GM18517 (cell line): Measurements from ENCODE around the gene CCDC27.
"Not testable (repeated sequence)": the region's sequence is repeated elsewhere in the genome, so short reads cannot be mapped to it uniquely, and the experiment has no call there.

ENCODE experiments used
- ATAC-seq: cut with Tn5 transposase; IDR thresholded peaks from one replicate; pipeline ENCODE4 v1.9.1; 2021; ENCODE audit warnings: mild to moderate bottlenecking, moderate library complexity; ENCODE audit not compliant: unreplicated experiment

The CCDC27 gene

DNA sequence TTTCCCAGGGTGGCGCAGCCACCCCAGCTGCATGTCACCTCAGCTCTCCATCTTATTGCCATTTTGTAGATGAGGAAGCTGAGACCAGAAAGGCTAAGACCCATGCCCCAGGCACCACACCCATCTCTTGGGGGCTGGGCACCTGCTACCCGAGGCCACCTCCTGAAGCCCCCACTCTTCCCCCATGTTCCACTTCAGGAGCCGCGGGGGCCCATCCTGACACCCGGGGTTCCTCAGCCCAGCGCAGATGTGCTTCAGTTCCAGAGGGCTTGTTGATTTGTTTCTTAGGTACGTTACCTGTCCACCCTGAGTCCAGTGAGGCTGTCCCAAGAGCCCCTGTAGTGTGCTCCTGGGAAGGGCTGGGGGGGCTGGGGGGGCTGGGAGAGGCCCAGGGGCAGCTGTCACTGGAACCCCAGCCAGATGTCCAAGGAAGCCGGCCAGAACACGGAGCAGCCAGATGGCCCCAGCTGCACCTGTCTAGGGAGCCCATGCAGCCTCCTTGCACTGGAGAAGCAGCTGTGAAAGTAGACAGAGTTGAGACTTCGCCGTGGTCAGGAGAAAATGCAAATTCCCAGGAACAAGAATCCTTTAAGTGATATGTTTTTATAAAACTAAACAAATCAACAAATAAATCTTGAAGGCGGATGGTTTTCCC lies 17.1 kb upstream of the CCDC27 start:
- no peak for ATAC-seq

DNA sequence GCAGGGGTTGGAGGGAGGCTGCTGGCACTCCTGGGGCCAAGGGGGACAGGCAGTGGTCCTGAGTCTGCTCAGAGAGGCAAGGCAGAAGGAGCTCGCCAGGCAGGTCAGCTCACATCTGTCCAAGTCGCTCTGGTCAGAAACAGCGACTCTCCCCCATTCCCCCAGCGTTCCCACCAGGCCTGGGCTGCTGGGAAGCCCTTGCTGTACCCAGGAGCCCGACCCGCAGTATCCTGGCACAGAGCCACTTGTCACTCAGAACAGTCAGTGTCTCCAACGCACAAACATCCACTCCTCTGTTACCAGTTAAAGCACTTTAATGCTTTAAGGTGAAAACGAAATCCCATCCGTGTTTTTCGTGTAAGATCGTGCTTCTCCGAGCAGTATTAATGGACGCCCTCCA lies 16.6 kb upstream of the CCDC27 start:
- ATAC-seq = no peak

DNA sequence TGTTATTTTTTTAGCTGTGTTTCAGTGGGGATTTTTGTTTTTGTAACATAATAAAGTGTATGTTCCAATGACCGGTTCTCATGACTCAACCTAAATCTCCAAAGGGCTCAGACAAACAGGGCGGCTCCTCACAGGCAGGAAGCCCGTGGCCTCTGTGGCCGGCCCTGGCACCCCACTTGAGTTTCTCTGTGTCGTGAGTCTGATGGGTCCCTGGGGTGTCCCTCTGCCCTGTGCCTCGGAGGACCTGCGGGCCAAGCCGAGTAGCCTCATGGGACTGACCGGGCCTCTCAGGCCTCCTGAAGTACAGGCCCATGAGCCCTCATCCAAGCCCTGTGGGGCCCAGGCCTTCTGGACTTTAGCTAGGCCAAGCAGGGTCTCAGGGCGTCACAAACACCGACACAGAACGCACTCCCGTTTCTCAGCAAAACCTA lies 16.1 kb upstream of the CCDC27 start:
- no peak for ATAC-seq

DNA sequence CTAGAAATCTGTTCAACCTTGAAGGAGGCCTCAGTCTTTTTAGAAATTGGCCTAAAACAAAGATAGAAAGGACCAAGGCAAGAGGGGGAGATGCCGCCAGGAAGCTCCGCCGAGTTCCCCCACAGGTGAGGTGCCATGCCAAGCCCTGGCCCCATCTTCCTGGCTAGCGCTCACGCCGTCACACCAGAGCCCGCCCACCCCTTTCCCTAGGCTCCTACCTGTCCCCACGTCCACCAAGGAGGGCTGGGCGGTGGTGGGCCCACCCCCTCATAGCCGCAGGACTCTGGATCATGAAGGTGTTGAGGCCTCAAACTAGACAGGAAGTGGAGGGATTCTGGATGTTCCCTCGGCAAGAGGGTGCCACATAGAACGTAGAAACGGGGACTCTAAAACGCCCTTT lies 15.5 kb upstream of the CCDC27 start:
- ATAC-seq = no peak

DNA sequence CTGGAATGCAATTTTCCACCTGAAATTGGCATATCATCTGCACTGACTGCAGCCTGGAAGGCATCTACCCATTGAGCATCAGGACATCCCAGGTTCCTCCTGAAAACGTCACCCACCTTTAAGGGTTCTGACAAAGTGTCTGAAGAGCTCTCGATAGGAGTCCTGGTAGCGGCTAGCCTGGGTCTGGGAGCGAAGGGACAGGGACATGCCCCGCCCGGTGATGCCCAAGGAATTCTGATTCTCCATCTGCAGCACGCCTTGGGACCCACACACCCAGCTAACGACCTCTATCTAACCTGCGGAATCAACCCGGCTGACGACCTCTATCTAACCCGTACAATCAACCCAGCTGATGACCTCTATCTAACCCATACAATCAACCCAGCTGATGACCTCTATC lies 13.3 kb upstream of the CCDC27 start:
- no peak for ATAC-seq

DNA sequence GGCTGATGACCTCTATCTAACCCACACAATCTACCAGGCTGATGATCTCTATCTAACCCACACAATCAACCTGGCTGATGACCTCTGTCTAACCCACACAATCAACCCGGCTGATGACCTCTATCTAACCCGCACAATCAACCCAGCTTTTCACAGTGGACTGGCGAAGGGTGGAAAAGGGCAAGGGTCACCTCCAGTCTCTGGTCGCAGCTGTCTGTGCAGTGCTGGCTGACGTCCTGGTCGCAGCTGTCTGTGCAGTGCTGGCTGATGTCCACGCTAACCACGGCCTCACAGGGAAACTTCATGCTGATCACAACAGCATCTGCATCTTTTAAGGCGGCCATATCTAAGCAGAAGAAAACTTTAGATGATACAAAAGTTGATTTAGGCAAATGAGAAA lies 12.2 kb upstream of the CCDC27 start:
- no peak for ATAC-seq

DNA sequence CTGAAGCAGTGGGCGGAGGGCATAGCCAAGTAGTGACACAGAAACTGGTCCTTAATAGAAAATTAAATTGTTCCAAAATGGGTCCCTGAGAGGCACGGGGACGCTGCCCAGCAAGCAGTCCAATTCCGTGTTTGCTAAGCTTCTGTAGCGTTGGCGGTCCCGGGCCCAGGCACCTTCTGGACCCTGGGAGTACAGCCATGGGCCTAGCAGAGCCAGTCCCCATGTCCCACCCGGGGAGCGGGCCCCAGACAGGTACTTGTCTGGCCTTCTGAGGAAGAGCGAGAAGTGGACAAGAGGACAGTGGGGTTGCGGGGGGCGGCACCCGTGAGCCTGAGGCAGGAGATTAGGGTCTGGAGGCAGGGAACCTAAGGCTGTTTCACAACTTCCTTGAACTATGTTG lies 11.5 kb upstream of the CCDC27 start:
- ATAC-seq = no peak

DNA sequence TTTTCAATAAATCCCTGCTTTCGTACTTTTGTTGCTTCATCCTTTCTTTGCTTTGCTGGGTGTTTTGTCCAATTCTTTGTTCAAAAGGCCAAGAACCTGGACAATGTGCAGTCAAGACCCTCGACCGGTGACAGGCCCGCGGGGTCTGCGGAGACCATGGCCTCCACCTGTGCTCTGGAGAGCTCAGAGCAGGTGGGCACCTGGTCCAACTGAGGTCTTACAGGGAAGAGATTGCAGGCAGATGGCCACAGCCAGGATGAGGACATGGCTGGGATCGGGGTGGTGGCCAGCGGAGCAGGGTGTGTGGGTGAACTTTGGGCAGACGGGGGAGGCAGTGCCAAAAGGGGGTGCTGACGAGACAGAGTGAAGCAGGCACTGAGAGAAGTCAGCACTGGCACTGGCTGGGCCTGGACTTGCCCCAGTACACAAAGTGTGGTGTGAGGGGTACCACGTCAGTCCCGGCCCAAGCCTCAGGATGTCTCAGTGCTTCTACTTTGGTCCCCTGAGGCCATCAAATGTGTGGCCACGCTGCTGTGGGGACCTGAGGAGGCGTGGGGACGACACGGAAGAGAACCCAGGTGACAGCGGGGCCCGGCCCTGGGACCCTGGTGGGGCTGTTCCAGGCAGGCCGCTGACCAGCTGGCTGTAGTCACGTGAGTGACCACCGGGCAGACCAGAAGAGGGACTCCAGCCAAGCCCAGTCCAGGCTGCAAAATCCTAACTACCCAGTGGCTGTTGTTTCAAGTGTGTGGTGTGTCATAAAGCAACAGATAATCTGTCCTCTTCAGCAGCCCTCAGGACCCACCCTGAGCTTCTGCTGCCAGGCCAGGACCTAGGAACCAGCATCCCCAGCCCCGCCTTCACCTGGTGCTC lies 10.4 kb upstream of the CCDC27 start:
- no peak for ATAC-seq

DNA sequence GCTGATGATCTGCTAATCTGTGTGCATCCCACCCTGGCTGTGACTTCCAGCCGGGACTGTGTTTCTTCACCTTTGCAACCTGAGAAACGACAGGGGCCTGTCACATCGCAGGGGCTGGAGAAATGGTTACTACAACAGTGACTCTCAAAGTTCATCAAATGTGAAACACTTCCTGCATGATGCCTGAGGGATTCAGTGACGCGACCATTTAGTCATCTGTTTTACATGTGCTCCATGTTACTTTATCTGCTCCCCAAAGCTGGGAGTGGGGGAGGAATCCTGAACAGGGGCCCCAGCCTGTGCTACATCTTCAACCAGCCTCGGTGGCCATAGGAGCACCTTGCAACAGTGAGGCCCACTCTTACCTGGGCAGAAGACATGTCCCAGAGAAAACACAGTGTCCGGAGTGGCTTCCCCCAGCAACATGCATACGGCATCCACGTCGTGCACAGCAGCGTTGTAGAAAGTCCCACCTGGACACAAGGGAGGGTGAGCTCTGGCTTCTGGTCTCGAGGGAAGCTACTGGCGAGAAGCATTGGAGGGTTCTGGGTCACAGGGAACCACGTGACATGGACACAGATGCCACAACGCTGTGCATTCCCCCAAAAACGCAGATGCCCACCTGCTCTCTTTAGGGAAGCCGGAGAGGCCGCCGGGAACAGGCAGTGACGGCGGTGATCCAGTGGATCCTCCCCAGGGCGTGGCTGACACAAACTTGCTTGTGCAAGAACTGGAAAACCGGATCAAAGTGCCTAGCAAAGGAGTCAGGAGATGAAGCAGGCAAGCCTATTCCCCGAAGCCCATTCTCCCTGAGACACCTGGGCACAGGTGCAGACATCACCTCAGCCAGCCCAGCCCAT lies 9.6 kb upstream of the CCDC27 start:
- no peak for ATAC-seq

DNA sequence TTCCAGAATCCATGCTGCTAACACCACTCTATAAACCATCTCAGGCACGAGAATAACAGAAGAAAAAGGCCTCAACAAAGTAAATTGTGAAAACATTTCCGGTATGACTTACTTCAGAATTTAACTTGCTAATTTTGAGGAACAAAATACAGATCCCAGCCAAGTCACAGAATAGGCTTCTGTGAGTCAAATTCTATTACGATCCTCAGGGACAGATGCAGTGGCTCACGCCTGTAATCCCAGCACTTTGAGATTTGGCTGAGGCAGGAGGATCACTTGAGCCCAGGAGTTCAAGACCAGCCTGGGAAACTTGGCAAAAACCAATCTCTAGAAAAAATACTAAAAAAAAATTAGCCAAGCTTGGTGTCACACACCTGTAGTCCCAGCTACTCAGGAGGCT lies 8.8 kb upstream of the CCDC27 start:
- no peak for ATAC-seq

DNA sequence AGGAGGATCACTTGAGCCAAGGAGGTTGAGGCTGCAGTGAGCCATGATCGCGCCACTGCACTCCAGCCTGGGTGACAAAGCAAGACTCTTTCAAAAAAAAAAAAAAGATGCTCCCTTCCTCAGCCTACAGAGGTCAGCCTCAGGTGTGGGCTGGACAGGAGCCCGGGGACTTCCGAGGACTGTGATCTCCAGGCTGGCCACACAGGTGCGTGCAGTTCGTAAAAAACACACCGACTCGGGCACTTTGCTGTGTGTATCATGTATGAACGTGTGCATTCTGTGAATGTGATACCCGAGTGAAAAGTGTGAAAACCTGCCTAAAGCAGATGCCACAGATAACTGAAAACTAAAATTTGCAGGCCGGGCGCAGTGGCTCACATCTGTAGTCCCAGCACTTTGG lies 8.4 kb upstream of the CCDC27 start:
- no peak for ATAC-seq

DNA sequence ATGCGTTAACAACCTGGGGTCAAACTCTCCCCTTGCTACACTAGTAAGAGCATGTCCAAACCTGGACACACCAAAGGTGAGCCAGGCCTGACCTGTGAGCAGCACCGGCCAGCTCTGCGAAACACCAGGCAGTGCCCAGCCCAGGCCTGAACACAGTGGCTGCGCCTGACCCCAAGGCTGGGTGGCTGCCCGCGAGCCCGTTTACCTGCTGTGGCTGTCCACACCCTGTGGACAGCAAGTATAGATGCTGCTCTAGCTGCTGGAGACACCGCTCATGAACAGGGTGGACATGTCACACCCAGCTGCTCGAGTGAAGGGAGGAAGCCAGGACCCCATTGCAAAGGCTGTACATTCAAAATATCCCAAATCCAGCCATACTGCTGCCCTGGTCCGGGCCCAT lies 7.6 kb upstream of the CCDC27 start:
- no peak for ATAC-seq

DNA sequence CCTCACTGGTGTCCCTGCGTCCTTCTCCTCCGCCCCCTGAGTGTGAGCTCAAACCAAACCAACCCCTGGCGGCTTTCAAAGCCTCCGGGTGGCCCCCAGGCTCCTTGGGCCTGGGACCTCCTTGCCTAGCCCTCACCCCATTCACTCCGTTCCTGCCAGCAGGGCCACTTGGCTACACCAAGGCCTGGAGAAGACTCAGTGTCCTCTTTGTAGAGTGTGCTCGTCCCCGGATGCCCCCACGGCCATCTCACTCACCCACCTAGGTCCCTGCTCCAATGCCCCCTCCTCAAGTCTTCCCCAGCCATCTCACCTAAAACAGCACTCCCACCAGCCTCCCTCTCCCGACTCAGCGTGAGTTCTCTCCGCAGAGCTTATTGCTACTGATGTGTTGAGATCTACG lies 7.2 kb upstream of the CCDC27 start:
- ATAC-seq = no peak

DNA sequence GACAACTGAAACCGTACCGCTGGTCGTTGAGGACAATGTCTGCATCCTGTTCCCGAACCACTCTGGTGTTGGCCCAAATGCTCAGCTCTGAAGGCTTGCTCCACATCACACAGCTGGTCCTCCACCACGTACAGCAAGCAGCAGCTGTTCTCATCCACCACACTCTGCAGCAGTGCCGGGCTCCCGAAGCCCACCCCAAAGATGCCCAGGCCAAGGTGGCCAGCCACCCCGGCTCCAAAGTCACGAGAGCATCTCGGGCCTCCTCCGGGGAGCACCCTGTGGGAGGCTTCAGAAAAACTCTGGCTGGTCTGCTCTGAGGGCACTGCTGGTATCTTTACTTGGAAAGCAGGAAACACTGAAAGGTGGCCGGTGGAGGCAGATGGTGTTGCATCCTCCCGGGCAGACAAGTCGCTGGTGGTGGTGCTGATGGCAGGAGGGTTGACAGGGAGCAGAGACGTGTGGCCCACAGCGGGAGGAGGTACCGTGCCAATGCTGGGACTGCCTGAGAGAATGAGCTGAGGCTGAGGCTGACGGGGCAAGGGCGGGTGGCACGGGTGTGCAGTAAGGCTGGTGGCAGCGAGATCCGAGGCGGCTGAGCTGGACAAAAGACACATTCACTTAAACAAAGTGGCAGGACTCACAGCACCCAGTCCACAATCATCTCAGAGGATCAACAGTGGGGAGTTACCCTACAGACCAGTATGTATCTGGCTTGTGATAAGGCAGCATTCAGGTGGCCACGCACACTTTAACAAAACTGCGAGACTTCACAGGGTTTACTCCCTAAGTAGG lies 6.5 kb upstream of the CCDC27 start:
- no peak for ATAC-seq

DNA sequence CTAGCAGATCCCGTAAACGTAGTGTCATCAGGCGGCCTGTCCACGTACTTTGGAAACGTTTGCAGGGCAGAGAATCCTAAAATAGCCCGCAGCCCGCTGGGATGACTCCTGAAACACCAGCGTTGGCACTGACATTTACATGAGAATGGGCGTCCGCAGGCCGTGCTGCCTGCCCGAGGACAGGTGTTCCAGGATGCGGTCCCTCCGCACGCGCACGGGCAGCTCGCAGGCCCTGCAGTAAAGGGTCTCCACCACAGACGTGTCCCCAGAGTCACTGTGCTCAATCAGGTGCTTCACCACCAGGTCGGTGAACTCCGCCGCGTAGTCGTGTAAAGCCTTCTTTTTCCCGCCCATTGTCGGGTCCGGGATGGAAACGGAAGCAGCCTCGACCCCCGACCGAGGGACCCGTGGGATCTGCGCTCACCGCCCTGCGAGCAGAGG lies 5.8 kb upstream of the CCDC27 start:
- no peak for ATAC-seq

DNA sequence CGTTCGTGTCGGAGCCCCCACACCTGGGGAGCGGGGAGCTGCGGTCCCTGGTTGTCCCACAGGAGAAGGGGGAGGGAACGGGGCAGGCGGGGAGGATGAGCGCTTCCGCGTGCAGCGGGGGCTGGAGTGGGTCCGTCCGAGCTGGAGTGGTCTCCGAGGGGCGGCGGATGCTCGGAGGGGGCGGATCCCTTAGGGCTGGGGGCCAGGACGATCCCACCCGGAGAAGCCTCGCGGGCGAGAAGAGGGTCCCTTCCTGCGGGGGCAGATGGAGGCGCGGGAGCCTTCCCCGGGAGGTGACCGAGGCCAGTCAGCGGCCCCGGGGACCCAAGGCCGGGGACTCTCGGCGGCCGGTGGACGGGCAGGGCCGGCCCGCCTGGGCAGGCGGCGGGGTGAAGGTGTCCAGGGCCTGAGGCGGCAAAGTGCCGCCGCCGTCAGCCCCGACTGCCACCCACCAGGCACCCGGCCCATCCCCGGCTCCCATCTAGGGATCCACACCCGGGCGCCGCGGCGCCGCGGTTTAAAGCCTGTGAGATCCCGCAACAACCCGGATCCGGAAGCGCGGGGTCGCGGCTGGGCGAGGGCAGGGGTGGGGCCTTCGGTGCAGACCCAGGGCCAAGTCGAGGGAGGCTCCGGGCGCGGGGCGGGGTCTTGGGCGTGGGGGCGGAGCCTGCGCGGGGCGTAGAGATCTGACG lies 5.3 kb upstream of the CCDC27 start:
- no peak for ATAC-seq

DNA sequence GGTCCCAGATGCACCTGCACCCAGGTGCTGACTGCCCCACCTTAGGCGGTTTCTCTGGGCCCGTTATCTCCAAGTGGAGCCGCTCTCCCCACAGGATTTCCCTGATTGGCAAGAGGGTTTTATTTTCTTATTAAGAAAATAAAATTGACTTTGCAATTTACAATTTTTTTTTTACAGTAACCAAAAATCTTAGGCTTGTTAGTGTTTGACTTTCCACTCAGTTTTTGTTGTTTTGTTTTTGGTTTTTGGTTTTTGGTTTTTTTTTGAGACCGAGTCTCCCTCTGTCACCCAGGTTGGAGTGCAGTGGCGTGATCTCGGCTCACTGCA lies 4.8 kb upstream of the CCDC27 start:
- no peak for ATAC-seq

DNA sequence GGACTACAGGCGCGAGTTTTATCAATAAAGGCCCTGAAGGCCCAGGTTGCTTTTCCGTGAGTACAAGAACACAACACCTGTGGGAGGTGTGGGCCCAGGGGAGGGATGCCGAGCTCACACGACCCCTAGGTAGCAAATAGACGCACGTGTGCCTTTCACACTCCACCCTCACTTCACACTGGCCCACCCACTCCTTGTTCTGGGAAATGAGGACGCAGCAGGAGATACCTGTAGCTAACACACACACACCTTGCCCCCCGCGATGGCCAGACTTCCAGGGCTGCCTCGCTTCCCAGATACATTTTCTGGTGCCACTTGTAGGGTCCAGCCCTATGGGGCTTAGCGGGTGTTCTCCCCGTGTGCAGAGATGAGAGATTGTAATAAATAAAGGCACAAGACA lies 4.3 kb upstream of the CCDC27 start:
- ATAC-seq = no peak

DNA sequence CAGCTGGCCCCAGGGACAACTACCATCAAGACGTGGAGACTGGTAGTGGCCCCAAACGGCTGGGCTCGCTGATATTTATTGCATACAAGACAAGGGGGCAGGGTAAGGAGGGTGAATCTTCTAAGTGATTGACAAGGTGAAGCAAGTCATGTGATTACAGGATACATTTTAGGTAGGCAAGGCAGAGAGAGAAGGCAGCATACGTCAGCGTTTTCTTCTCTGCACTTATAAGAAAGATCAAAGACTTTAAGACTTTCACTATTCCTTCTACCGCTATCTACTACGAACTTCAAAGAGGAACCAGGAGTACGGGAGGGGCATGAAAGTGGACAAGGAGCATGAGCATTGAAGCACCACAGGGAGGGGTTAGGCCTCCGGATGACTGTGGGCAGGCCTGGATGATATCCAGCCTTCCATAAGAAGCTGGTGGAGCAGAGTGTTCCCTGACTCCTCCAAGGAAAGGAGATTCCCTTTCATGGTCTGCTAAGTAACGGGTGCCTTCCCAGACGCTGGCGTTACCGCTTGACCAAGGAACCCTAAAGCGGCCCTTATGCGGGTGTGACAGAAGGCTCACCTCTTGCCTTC lies 3.8 kb upstream of the CCDC27 start:
- ATAC-seq = not testable (repeated sequence)

DNA sequence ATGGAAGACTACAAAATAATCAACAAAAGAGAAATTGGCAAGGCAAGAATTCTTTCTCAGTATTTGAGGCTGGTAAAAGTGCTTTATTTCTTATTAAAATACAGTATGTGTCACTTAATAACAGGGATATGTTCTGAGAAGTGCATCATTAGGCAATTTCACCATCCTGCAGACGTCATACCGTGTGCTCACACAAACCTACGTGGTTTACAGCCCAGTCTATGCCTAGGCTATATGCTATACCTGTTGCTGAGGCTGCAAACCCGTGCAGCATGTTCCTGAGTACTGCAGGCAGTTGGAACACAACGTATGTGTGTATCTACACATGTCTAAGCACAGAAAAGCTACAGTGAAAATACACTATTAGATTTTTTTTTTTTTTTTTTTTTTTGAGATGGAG lies 2.7 kb upstream of the CCDC27 start:
- no peak for ATAC-seq
